ENCODE data around the gene WDR33. TPM values are rescaled to one million over a fixed set of nuclear protein-coding genes. Genes with fewer than 3 reads are reported as not detected.
A peak's percentile ranks its signal among the peaks of the same experiment; 100 is the strongest.

The WDR33 gene
- total RNA-seq, 2 donors from 2014 or later = 76.3 to 82.5 TPM

GRCh38 chr2:127701651-127702394 lies 109.1 kb downstream of the WDR33 start:
- peak overlapping the region; percentile 82 for H3K9ac ChIP-seq (ENCODE audit: extremely low read depth, low read length, poor library complexity, severe bottlenecking)
- H3K27me3 ChIP-seq (ENCODE audit: control insufficient read depth, insufficient read depth, low read length, poor library complexity, severe bottlenecking) = no peaks in the 10 kb centered on the region
- H3K4me1 Mint-ChIP-seq = peaks cover 16% of the 10 kb centered on the region
- H3K27ac Mint-ChIP-seq = peak overlapping the region; percentile 87
- 1% methylated on average over 28 to 108 of the region's 108 CpGs for WGBS, 2 experiments (ENCODE audit: insufficient coverage in 1 of 2, insufficient read length in 1 of 2)
- peaks cover 3% of the 10 kb centered on the region for H3K4me1 ChIP-seq (ENCODE audit: control insufficient read depth, insufficient read depth, low read length)
- peaks cover 45% of the 10 kb centered on the region for H3K36me3 ChIP-seq (ENCODE audit: control insufficient read depth, insufficient read depth, low read length)
- TF ChIP-seq, protein P1, sequence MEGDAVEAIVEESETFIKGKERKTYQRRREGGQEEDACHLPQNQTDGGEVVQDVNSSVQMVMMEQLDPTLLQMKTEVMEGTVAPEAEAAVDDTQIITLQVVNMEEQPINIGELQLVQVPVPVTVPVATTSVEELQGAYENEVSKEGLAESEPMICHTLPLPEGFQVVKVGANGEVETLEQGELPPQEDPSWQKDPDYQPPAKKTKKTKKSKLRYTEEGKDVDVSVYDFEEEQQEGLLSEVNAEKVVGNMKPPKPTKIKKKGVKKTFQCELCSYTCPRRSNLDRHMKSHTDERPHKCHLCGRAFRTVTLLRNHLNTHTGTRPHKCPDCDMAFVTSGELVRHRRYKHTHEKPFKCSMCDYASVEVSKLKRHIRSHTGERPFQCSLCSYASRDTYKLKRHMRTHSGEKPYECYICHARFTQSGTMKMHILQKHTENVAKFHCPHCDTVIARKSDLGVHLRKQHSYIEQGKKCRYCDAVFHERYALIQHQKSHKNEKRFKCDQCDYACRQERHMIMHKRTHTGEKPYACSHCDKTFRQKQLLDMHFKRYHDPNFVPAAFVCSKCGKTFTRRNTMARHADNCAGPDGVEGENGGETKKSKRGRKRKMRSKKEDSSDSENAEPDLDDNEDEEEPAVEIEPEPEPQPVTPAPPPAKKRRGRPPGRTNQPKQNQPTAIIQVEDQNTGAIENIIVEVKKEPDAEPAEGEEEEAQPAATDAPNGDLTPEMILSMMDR (conservative IDR thresholded peaks at IDR 0.05) = peak; percentile 53
- peak; percentile 92 for DNase-seq
- H3K27ac ChIP-seq (ENCODE audit: low read depth, low read length) = peak overlapping the region; percentile 92
- peak overlapping the region; percentile 86 for H3K4me3 ChIP-seq (ENCODE audit: low read length)
- peak overlapping the region; percentile 72 for H3K4me3 Mint-ChIP-seq
- no peaks in the 10 kb centered on the region for H3K9me3 ChIP-seq (ENCODE audit: control insufficient read depth, low read length)
- peaks cover 34% of the 10 kb centered on the region for H3K36me3 Mint-ChIP-seq (ENCODE audit: low read depth)
- H3K9me3 Mint-ChIP-seq = no peaks in the 10 kb centered on the region
- H3K27me3 Mint-ChIP-seq (ENCODE audit: insufficient read depth) = peaks cover 8% of the 10 kb centered on the region

DNA sequence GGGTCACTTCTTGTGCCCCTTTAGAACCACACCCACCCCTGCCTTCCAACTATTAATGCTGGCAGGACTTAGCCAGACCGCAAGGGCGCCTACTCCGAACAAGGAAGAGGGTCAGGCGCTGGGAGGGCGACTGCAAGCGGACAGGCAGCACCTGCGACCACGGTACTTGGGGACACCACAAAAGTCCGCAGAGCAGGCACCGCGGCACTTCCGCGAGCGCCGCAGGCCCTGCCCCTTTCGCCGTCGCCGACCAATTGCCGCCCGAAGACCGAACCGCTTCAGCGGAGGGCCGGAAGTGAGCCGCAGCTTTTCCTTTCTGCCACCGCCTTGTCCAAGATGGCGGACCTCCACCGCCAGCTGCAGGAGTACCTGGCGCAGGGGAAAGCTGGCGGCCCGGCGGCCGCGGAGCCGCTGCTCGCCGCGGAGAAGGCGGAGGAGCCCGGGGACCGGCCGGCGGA lies 109.7 kb downstream of the WDR33 start, which contains the start of gene SFT2D3:
Gene SFT2D3 (plus strand): TSS at position 305 of the 458 bp plus-strand sequence. CDS start 32 bp downstream, at position 337.
- Histone ChIP-seq H3K9me3 (ENCODE audit: control insufficient read depth, low read length) (no peaks in the 10 kb centered on the region), H3K36me3 (ENCODE audit: control insufficient read depth, insufficient read depth, low read length) (peaks cover 39% of the 10 kb centered on the region), H3K27ac (ENCODE audit: low read depth, low read length) (peak within 1 kb of the TSS; percentile 92), H3K4me3 (ENCODE audit: low read length) (peak within 1 kb of the TSS; percentile 86), H3K9ac (ENCODE audit: extremely low read depth, low read length, poor library complexity, severe bottlenecking) (peak within 1 kb of the TSS; percentile 82), H3K27me3 (ENCODE audit: control insufficient read depth, insufficient read depth, low read length, poor library complexity, severe bottlenecking) (no peaks in the 10 kb centered on the region), H3K4me1 (ENCODE audit: control insufficient read depth, insufficient read depth, low read length) (peaks cover 3% of the 10 kb centered on the region)
- peaks cover 8% of the 10 kb centered on the region for H3K27me3 Mint-ChIP-seq (ENCODE audit: insufficient read depth)
- peaks cover 28% of the 10 kb centered on the region for H3K36me3 Mint-ChIP-seq (ENCODE audit: low read depth)
- TF ChIP-seq, protein P1 (conservative IDR thresholded peaks at IDR 0.05) = no peak
- peak; percentile 97 for DNase-seq
- peak within 1 kb of the TSS; percentile 97 for H3K27ac Mint-ChIP-seq
- peak within 1 kb of the TSS; percentile 72 for H3K4me3 Mint-ChIP-seq
- H3K4me1 Mint-ChIP-seq = peaks cover 16% of the 10 kb centered on the region
- H3K9me3 Mint-ChIP-seq = no peaks in the 10 kb centered on the region
- WGBS, 2 experiments (ENCODE audit: insufficient coverage in 1 of 2, insufficient read length in 1 of 2) = 0% methylated on average over 11 to 44 of the region's 44 CpGs

- H3K4me1 Mint-ChIP-seq = peaks cover 16% of the 10 kb centered on the region
- H3K9ac ChIP-seq (ENCODE audit: extremely low read depth, low read length, poor library complexity, severe bottlenecking) = peak overlapping the region; percentile 82
- peak overlapping the region; percentile 97 for H3K27ac Mint-ChIP-seq
These were observed 110.3 kb downstream of the WDR33 start for GRCh38 chr2:127700527-127701192.

More at GRCh38 chr2:127700527-127701192, 110.3 kb downstream of the WDR33 start:
- Histone ChIP-seq H3K9me3 (ENCODE audit: control insufficient read depth, low read length) (no peaks in the 10 kb centered on the region), H3K36me3 (ENCODE audit: control insufficient read depth, insufficient read depth, low read length) (peaks cover 33% of the 10 kb centered on the region), H3K27me3 (ENCODE audit: control insufficient read depth, insufficient read depth, low read length, poor library complexity, severe bottlenecking) (no peaks in the 10 kb centered on the region), H3K27ac (ENCODE audit: low read depth, low read length) (peak overlapping the region; percentile 92), H3K4me1 (ENCODE audit: control insufficient read depth, insufficient read depth, low read length) (peaks cover 3% of the 10 kb centered on the region), H3K4me3 (ENCODE audit: low read length) (peak overlapping the region; percentile 86)
- TF ChIP-seq, protein P1 (conservative IDR thresholded peaks at IDR 0.05) = no peak
- 43 to 55% methylated on average over 16 to 17 of the region's 17 CpGs for WGBS, 2 experiments (ENCODE audit: insufficient coverage in 1 of 2, insufficient read length in 1 of 2)
- peaks cover 24% of the 10 kb centered on the region for H3K36me3 Mint-ChIP-seq (ENCODE audit: low read depth)
- DNase-seq = peak; percentile 95
- H3K9me3 Mint-ChIP-seq = no peaks in the 10 kb centered on the region
- peaks cover 8% of the 10 kb centered on the region for H3K27me3 Mint-ChIP-seq (ENCODE audit: insufficient read depth)
- peak overlapping the region; percentile 72 for H3K4me3 Mint-ChIP-seq

Data from endodermal cell (in vitro differentiated cells).